Measurements from ENCODE around the gene GPD1.
A peak's percentile ranks its signal among the peaks of the same experiment; 100 is the strongest.

GPD1 gene

DNA sequence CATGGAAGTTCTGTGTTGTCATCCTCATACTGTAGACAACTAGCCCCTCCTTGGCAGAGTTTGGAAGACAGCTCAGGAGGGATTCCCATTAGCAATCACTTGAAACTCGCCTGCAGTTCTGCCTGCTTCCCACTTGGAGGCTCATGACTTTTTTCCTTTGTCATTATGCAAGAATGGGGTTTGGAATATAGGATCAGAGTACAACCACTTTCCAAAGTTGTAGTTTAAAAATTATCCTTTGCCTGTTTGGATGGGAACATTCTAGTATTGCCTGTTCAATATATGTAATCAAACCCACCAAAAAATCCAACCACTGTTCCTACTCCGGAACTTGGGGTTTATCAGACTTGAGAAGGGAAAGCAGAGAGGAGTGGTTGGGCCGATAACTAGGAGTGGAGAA lies 2.1 kb upstream of the GPD1 start:
- no peak for DNase-seq (ENCODE audit: low read depth in 2 of 2)

- no peak for DNase-seq (ENCODE audit: low read depth in 2 of 2)
Measured at GRCh38 chr12:50102131-50102531, 1.7 kb upstream of the GPD1 start.

GRCh38 chr12:50102646-50103309 lies 1.0 kb upstream of the GPD1 start:
- DNase-seq (ENCODE audit: low read depth in 2 of 2) = no peak

DNA sequence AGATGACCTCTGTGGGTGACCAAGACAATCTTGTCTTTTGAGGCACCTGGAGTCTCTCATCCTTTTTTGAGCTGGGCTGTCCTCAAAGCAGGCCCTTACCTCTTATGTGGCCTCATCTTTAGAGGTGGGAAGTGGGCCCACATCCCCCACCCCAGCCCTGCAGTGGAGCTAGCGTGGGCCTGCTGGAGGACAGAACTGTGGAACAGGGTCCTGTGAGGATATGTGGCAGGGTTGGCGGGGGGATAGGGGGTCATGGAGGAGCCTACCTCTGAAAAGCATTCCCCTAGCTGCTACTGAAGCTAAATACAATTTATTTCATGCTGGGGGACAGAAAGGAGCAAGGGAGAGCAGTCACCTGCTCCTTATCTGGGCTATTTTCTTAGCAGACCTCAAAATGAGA lies 457 bp upstream of the GPD1 start:
- DNase-seq (ENCODE audit: low read depth in 2 of 2) = no peak

DNA sequence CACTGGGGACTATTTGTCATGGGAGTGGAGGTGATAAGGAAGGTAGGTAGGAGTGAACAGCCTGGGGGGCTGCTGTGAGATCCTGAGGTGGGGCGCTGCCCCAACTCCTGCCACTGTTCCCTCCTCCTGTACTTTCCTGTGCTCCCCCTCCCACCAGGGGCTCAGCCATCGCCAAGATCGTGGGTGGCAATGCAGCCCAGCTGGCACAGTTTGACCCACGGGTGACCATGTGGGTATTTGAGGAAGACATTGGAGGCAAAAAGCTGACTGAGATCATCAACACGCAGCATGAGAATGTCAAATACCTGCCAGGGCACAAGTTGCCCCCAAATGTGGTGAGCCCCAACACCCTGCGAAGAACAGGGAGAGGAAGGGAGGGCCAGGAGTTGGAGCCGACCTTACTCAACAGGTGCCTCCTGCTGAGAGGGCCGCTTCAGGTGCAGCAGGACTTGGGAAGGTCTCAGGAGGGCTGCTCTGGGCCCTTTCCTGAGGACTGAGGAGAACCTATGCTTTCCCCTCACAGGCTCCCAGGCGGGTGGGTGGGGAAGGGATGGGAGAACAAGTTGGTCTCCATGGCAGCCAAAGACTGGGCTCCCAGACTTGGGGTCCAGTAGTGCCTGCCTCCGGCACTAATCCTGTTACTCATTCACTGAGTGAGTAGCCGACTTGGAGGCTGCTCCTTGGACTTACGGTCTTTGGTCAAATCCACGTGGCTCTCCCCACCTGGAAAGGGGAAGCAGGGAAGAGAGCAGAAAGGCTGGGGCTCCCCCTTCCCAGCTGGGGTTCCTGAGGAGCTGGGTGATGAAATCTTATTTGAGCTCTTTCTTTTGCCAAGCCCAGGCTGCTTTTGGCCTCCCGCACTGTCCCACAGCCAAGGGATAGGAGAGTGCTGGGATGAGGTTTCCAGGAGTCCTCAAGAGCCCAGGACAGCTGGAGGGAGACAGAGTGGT lies 884 bp downstream of the GPD1 start:
- no peak for DNase-seq (ENCODE audit: low read depth in 2 of 2)

DNA sequence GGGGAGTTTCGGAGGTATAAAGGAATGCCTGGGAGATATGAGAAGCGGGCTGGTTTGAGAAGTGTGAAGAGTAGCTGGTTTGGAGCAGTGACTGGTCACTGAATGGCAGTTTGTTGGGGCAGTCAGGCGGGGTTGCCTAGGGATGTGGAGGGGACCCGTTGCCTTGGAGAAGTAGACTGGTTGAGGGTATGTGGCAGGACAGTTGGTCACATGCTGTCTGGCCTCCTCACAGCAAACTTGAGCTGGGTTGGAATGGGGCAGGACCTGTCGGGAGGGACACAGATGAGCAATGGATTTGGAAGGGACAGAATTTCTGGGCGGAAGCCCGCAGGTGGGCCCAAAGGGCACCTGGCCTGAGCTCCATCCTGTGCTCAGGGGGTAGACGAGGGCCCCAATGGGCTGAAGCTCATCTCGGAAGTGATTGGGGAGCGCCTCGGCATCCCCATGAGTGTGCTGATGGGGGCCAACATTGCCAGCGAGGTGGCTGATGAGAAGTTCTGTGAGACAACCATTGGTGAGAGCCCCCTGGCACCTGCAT lies 2.2 kb downstream of the GPD1 start:
- no peak for DNase-seq (ENCODE audit: low read depth in 2 of 2)

DNA sequence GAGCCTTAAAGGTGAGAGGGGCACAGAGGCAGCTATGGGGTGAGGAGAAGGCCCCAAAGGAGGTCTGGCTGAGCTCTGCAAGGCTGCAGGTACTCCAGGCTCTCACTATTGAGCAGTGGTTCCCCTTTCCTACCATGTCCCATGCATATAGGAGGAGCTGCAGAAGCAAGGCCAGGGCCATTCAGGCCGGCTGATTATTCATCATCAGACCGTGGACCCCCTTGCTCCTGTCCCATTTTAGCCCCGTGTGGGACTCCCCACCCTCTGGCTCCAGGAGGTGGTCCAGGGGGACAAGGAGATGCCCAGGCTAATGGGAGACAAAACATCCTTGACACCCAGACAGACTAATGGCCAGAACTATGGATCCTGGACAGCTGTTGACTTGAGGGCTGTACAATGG lies 3.1 kb downstream of the GPD1 start:
- DNase-seq (ENCODE audit: low read depth in 2 of 2) = no peak

GRCh38 chr12:50107416-50108268 lies 3.8 kb downstream of the GPD1 start:
- DNase-seq (ENCODE audit: low read depth in 2 of 2) = no peak

DNA sequence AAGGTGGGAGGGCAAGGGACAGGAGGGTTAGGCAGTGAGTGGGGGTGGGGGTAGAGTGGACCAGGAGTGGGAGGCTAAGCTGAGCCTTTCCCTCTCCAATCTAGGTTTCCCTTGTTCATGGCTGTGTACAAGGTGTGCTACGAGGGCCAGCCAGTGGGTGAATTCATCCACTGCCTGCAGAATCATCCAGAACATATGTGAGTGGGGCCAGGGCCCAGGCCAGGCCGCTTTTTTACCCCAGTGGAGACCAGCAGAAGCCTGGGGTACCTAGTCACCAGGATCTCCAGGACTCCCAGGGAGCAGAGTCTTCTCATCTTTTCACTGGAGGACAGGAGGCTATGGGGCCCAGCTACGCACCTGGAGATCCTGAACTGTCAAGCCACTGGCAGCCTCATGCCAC lies 5.5 kb downstream of the GPD1 start:
- no peak for DNase-seq (ENCODE audit: low read depth in 2 of 2)

DNA sequence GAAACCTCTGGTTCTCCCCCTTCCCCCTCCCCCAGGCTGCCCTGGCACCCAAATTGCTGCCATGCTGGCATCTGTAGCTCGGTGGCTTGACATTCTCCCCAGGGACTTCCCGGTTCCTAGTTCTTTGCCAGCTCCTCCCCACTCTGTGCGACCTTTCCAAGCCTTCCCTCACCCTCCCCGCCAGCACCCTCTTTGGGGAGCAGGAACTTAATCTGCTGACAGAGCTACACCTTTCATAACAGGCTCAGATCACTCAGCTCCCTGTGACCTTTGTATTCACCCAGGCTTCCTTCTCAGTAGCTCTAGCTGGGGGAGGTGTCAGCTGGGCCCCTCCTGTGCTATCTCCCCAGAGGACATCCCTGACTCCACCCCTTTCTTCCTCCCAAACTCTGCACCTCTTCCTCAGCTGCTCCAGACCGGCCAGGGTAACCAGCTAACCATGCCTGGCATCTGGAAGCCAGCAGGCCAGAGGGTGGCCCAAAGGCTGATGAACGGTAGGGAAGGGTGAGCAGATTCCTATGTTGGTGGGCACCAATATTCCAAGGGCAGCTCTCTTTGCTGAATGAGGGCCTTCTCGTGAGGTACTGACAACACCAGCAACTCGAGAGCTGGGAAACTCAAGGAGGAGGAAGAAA lies 6.4 kb downstream of the GPD1 start:
- DNase-seq (ENCODE audit: low read depth in 2 of 2) = no peak

- no peak for DNase-seq (ENCODE audit: low read depth in 2 of 2)
Measured at GRCh38 chr12:50110762-50111351, 7.0 kb downstream of the GPD1 start.

DNA sequence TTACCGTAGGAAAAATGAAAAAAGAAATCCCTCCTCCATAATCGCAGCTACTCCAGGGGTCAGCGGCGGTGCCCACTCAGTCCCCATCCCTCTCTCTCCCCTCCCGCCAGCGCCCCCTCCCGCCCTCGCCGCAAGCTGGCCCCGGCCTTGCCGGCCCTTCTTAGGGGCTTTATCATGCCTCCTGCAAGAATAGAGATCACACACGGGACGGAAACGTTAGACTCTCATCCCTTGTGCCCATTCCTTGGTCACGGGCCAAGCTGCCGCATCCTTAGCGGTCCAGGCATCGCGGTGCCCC lies 7.5 kb downstream of the GPD1 start:
- DNase-seq (ENCODE audit: low read depth in 2 of 2) = no peak

DNA sequence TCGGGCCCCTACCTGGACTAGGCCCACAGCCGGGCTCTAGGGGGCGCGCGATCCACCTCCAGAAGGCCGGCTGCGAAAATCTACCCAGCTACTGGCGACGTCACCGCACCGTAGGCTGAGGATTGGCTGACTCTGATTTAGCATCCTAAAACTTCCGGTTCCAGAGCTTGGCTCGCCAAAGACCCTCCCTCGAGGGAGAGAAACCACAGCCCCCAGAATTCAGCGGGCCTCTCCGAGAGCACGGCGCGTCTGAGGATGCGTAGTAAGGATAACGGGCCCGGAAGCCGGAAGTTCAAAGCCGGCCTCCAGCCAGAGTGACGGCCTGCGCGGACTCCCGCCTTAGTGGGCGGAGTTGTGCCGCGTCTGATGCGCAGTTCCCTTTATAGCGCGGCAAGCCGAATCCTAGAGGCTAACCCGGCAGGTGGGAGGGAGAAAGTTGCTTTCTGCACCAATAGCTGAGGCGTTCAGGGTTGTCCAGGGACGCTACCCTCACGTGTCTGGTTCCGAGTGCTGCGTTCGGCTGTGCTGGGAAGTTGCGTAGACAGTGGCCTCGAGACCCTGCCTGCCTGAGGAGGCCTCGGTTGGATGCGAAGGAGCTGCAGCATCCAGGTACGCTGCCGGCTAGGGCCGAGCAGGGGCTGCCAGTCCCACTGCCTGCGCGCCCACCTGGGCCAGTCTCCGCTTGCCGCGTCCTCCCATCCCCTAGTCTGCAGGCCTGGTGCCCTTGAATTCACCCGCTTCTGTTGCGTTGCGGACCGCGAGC lies 8.1 kb downstream of the GPD1 start, which contains the start of gene COX14:
TSS of gene COX14 (plus strand) at position 544 of the 763 bp plus-strand sequence. CDS start 7,808 bp downstream, outside the sequence.
- peak; percentile 97 to 99 for DNase-seq (ENCODE audit: low read depth in 2 of 2)

GRCh38 chr12:50112456-50113218 lies 8.8 kb downstream of the GPD1 start:
- no peak for DNase-seq (ENCODE audit: low read depth in 2 of 2)

DNA sequence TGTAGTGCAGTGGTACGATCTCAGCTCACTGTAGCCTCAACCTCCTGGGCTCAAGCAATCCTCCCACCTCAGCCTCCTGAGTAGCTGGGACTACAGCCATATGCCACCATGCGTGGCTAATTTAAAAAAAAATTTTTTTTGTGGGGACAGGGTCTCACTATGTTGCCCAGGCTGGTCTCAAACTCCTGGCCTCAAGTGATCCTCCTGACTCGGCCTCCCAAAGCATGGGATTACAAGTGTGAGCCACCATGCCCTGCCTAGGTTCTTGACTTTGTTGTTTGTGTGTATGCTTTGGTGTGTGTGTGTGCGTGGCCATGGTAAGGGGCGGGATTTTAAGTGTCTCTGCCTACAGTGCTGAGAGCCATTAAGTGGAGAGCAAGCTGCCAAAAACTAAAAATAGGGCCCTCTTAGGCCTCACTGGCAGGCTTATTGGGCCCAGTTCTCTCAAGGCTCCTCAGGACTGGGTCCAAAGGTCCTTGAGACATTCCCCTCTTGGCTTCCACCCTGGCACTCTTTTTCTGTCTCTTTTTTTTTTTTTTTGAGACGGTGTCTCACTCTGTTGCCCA lies 13.3 kb downstream of the GPD1 start:
- no peak for DNase-seq (ENCODE audit: low read depth in 2 of 2)

DNA sequence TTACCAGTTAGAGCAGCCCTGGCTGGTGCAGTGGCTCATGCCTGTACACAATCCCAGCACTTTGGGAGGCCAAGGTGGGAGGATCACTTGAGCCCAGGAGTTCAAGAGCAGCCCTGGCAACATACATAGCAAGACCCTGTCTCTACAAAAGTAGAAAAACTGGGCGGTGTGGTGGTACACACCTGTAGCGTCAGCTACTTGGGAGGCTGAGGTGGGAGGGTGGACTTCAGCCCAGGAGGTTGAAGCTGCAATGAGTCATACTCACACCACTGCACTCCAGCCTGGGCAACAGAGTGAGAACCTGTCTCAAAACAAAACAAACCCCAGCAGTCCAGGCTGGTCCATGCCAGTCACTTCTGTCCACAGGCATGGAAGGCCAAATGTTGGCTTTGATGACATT lies 15.6 kb downstream of the GPD1 start:
- no peak for DNase-seq (ENCODE audit: low read depth in 2 of 2)

DNA sequence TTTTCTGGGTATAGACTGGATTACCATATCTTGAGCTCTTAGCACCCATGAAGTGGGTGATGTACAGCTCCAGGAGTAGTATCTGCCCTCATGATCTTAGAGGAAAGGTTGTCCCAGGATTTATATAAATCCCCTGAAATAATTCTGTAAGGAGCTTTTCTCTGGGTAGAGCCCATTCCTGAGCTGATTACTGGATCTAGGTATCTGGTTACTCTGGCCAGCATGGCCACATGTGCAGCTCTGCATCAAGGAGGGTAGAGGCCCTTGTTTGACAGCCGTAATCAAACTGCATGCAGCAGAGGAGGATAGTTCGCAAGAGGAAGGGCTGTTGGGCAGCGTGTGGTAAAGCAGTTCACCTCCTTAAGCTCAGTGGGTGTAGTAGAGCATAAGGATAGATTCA lies 16.7 kb downstream of the GPD1 start:
- no peak for DNase-seq (ENCODE audit: low read depth in 2 of 2)

GRCh38 chr12:50120953-50121352 lies 17.1 kb downstream of the GPD1 start:
- no peak for DNase-seq (ENCODE audit: low read depth in 2 of 2)

DNA sequence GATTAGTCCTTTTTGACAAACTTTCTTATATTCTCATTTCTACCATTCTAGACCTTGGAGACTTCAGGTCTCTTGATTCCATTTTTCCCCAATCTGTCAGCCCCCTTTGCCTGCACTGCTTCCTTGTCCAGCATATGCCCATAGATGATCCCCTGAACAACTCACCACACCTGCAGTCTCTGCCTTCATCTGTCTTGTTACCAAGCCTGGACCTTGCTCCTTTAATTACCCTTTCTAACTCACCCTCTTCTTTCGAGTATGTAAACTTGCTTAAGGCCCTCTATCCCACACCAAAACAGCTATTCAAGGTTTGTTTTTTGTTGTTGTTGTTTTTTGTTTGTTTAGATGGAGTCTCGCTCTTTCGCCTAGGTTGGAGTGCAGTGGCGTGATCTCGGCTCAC lies 17.8 kb downstream of the GPD1 start:
- DNase-seq (ENCODE audit: low read depth in 2 of 2) = no peak
